ENCODE measurements around the gene CLDN2. TPM values are rescaled to one million over a fixed set of nuclear protein-coding genes. Genes with fewer than 3 reads are reported as not detected.
"Not testable (repeated sequence)": the region's sequence is repeated elsewhere in the genome, so short reads cannot be mapped to it uniquely, and the experiment has no call there.

Gene CLDN2
- polyA plus RNA-seq, 6 donors from 2014 or later = not detected

DNA sequence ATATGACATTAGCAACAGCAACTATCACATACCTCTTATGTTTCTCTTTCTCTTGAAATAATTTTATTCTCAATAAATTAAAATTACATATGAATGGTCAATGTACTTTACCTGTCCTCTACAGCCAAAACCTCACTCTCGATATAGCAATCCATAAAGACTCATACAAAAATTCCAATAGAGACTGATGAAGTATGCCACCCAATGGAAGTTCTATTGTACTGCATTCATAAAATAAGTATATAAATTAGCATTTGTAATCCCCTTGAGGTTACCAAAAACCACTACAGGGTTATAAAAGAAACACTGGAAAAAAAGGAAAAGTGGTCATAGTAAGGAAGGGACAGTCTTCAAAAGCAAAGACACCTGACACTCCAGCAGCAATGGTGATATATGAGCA is 32.8 kb downstream of the CLDN2 start:
- Mint-ChIP-seq H3K27ac (no peak overlapping the region), H3K4me3 (no peak overlapping the region), H3K36me3 (peaks cover 9 to 14% of the 10 kb centered on the region in 2 donors), H3K9me3 (peaks cover 0 to 2% (median 0%) of the 10 kb centered on the region in 7 donors), H3K27me3 (no peaks in the 10 kb centered on the region), H3K4me1 (no peaks in the 10 kb centered on the region)
- ATAC-seq (ENCODE audit: low read depth in 2 of 2) (no peak), DNase-seq (no peak)

DNA sequence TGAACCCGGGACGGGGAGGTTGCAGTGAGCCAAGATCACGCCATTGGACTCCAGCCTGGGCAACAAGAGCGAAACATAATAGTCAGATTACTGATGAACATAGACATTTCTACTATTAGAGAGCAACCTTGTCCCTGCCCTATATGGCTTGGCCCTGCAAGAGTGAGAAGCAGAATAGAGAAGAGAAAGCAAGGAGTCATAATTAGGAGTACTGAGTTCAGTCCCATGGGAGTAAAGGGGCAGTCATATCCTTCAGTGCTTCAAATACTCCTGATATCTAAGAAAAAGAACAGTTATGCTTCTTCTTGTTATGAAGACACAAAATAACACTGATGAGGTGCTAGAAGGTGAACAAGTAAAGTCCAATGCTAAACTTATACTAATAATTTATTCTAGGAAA is 33.8 kb downstream of the CLDN2 start:
- no peak for ATAC-seq (ENCODE audit: low read depth in 2 of 2)
- peaks cover 9 to 14% of the 10 kb centered on the region in 2 donors for H3K36me3 Mint-ChIP-seq
- DNase-seq = no peak
- peaks cover 0 to 1% (median 0%) of the 10 kb centered on the region in 3 donors for H3K4me1 Mint-ChIP-seq
- peaks cover 0 to 2% (median 0%) of the 10 kb centered on the region in 7 donors for H3K9me3 Mint-ChIP-seq
- H3K4me3 Mint-ChIP-seq = no peak overlapping the region
- no peak overlapping the region for H3K27ac Mint-ChIP-seq
- H3K27me3 Mint-ChIP-seq = no peaks in the 10 kb centered on the region

DNA sequence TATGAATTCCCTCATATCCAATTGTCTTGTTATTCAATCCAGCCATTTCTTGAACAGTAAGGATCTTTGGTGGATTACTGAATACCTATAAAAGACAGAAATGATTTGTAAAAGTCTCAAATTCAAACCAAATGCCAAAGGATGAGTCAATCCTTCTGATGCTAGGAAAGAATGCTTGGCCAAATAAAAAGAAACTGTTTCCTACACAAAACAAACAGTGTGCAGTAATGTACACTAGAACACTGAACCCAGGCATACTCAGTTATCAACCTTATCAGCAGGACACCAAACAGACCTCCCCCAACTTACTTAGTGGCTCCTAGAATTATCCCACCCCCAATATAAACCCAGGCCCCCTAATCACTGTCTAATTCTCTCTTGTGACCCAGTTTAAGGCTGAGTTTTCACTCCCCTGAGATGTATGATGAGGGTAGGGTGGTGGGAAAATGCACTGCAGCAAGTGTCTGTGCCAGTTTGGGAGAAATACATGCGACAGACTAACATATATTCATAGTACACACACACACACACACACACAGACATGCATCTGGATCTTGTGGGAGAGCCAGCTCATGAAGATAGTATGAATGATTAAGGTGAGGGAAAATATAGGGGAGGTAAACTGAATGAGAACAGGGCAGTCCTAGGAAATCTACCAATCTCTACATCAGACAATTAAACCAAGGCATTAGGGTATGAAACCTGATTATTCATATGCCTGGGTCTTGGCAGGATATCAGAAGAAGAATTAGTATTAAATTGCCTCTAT is 35.0 kb downstream of the CLDN2 start:
- no peak overlapping the region for H3K4me3 Mint-ChIP-seq
- H3K9me3 Mint-ChIP-seq = peaks cover 0 to 2% (median 0%) of the 10 kb centered on the region in 7 donors
- H3K4me1 Mint-ChIP-seq = peaks cover 0 to 3% (median 0%) of the 10 kb centered on the region in 3 donors
- DNase-seq (no peak), ATAC-seq (ENCODE audit: low read depth in 2 of 2) (no peak)
- H3K27me3 Mint-ChIP-seq = no peaks in the 10 kb centered on the region
- H3K36me3 Mint-ChIP-seq = peaks cover 9 to 14% of the 10 kb centered on the region in 2 donors
- no peak overlapping the region for H3K27ac Mint-ChIP-seq

DNA sequence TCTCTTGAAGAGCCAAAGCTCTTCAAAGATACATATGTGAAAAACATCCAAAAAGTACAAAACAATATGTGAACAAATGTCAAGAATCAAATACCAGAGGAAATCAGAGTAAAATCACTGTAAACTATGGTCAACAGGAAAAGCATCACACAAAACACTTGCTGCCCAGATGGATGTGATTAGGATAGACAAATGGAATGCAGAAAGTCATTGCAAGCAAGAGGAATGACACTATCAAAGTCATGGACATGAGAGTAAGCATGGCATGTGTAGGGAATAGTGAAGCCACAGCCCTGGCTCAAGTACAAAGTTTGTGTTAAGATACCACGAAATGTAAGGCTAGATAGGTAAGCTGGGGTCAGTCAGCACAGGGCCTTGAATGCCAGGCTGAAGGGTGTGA is 37.7 kb downstream of the CLDN2 start:
- Mint-ChIP-seq H3K4me3 (no peak overlapping the region), H3K36me3 (peaks cover 14 to 18% of the 10 kb centered on the region in 2 donors), H3K27me3 (no peaks in the 10 kb centered on the region), H3K27ac (peak overlapping the region in 1 of 6 donors; percentile 24), H3K4me1 (peaks cover 0 to 3% (median 0%) of the 10 kb centered on the region in 3 donors), H3K9me3 (peaks cover 0 to under 1% (median 0%) of the 10 kb centered on the region in 7 donors)
- no peak for DNase-seq
- ATAC-seq (ENCODE audit: low read depth in 2 of 2) = no peak

DNA sequence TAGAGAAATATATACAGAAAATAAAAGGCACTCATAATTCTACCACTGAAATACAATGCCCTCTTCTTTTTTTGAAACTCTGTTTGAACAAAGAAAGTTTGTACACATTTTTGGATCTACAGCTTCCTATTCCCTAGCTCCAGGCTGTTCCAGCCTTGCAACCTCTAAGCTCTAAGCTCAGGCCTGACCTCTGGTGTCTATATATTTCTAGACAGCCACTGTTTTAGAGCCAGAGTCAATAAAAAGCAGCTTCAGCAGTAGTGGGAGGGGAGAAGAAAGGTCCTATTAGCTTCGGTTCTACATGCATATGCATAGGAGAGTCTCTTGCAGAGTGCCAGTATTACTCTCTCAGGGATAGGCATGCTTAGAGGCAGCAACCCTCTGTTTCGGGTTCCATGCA is 39.7 kb downstream of the CLDN2 start:
- DNase-seq = no peak

DNA sequence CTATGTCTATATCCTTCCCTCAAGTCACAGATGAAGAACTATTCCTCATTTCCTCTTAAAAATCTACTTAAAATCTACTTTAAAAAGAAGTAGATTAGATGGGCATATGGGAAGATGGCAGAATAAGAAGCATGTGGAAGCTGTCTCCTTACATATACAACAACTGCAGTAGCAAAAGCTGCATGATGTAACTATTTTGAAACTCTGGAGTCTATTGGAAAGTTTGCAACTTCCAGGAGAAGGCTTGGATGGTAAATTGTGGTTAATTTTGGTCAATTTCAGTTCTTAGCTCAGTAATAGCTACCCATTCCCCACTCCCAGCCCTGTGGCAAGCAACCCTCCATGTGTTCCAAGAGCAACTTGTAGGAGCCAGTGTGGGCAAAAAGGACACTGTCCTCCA is 42.9 kb downstream of the CLDN2 start:
- no peak for ATAC-seq (ENCODE audit: low read depth in 2 of 2)
- Mint-ChIP-seq H3K4me3 (no peak overlapping the region), H3K4me1 (peaks cover 0 to 3% (median 0%) of the 10 kb centered on the region in 3 donors), H3K27me3 (peaks cover 0 to 13% (median 0%) of the 10 kb centered on the region in 3 donors), H3K27ac (peak overlapping the region in 1 of 6 donors; percentile 3), H3K9me3 (peaks cover 0 to 7% (median 3%) of the 10 kb centered on the region in 7 donors), H3K36me3 (peaks cover 9 to 17% of the 10 kb centered on the region in 2 donors)
- no peak for DNase-seq

More for the DNA sequence above, 39.7 kb downstream of the CLDN2 start:
- Mint-ChIP-seq H3K27me3 (peaks cover 0 to 13% (median 0%) of the 10 kb centered on the region in 3 donors), H3K4me1 (peaks cover 0 to 3% (median 0%) of the 10 kb centered on the region in 3 donors), H3K27ac (no peak overlapping the region), H3K4me3 (no peak overlapping the region), H3K36me3 (peaks cover 24 to 26% of the 10 kb centered on the region in 2 donors), H3K9me3 (peaks cover 0 to 7% (median 1%) of the 10 kb centered on the region in 7 donors)
- ATAC-seq (ENCODE audit: low read depth in 2 of 2) = no peak

DNA sequence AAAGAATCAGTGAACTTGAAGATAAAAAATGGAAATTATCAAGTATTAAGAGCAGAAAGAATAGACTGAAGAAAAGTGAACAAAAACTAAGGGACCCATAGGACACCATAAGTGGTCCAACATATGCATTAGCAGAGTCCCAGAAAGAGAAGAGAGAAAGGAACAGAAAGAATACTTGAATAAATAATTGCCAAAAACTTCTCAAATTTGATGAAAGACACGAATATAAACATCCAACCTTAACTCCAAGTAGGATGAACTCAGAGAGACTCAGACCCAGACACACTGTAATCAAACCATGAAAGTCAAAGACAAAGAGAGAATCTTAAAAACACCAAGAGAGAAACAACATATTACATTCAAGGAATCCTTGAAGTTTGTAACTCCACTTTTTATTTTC is 44.1 kb downstream of the CLDN2 start:
- Mint-ChIP-seq H3K27ac (peak overlapping the region in 1 of 6 donors; percentile 32), H3K4me3 (no peak overlapping the region), H3K36me3 (peaks cover 17% of the 10 kb centered on the region in 2 donors), H3K4me1 (no peaks in the 10 kb centered on the region), H3K27me3 (peaks cover 0 to 13% (median 0%) of the 10 kb centered on the region in 3 donors), H3K9me3 (peaks cover 0 to 10% (median 6%) of the 10 kb centered on the region in 7 donors)
- DNase-seq (no peak), ATAC-seq (ENCODE audit: low read depth in 2 of 2) (no peak)

DNA sequence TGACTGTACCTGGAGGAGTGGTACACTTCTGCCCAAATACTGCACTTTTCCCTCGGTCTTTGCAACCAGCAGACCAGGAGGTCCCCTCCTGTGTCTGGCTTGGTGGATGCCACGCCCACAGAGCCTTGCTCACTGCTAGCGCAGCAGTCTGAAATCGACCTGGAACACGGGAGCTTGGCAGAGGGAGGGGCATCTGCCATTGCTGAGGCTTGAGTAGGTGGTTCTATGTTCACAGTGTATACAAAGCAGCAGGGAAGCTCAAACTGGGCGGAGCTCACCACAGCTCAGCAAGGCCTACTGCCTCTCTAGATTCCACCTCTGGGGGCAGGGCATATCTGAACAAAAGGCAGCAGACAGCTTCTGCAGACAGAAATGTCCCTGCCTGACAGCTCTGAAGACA is 46.3 kb downstream of the CLDN2 start:
- Mint-ChIP-seq H3K9me3 (peaks cover 0 to 12% (median 8%) of the 10 kb centered on the region in 7 donors), H3K27me3 (peaks cover 0 to 13% (median 0%) of the 10 kb centered on the region in 3 donors), H3K36me3 (peaks cover 17 to 19% of the 10 kb centered on the region in 2 donors)
- not testable (repeated sequence) for H3K4me3 Mint-ChIP-seq; H3K4me1 Mint-ChIP-seq; DNase-seq; H3K27ac Mint-ChIP-seq; ATAC-seq (ENCODE audit: low read depth in 2 of 2)

DNA sequence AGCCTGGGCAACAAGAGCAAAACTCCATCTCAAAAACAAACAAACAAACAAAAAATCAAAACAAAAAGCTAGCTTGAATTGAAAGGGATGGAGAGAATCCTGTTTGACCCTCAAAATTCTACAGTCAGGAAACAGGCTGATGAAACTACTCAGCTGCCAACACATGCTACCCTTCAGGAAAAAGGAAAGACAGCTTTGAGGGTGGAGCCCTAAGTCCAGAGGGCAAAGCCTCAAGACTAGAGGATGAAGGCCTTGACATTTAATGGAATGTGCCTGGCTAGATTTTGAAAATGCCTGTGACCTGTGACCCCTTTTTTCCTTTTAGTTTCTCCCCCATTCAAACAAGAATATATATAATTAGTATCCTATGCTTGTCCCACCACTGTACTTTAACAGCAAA is 52.7 kb downstream of the CLDN2 start:
- Mint-ChIP-seq H3K4me1 (no peaks in the 10 kb centered on the region), H3K36me3 (peaks cover 0 to 9% of the 10 kb centered on the region in 2 donors), H3K27me3 (no peaks in the 10 kb centered on the region), H3K27ac (no peak overlapping the region), H3K4me3 (no peak overlapping the region), H3K9me3 (peaks cover 0 to 9% (median 5%) of the 10 kb centered on the region in 7 donors)
- no peak for ATAC-seq (ENCODE audit: low read depth in 2 of 2)
- no peak for DNase-seq

DNA sequence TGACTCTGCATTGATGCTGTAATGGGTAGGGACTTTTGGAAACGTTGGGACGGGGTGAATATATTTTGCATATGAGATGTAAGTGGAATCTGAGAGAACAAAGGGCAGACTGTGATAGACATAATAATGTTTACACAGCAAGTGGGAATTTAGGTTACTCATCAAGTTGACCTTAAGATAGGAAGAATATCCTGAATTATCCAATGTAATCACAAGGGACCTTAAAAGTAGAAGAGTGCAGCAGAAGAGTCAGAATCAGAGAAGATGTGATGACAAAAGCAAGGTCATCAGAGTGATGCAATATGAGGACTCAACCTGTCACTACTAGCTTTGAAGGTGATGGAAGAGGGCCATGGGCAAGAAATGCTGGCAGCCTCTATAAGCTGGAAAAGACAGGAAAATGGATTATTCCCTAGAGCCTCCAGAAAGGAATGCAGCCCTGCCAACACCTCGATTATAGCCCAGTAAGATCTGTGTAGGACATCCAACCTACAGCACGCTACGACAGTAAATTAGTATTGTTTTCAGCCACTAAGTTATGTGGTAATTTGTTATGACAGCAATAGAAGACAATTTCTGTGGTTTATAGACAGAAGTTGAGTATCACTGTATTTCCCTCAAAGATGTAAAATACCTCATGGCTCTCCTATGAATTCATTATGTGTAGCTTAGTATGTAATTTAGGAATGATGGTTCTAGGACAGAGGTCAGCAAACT is 53.4 kb downstream of the CLDN2 start:
- Mint-ChIP-seq H3K9me3 (peaks cover 0 to 9% (median 4%) of the 10 kb centered on the region in 7 donors), H3K36me3 (peaks cover 0 to 9% of the 10 kb centered on the region in 2 donors), H3K27me3 (no peaks in the 10 kb centered on the region), H3K27ac (no peak overlapping the region), H3K4me1 (no peaks in the 10 kb centered on the region), H3K4me3 (no peak overlapping the region)
- no peak for ATAC-seq (ENCODE audit: low read depth in 2 of 2)
- no peak for DNase-seq

DNA sequence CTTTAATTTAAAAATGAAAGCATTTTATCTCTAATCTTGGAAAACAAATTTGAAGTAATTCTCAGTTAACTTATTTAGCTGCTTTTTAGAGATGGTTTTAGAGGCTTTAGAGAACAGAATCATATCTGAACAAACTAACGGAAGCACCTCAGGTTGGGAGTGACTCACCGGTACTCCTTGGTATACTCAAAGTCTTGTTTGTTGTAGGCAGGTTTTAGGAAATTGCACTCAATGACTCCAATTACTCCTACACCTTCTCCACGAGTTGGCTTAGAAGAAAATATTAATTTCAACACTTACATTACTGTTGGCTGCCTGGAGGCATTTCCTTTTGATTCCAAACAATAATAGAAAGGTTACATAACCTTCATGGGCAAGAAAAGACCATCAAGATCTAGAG is 56.2 kb downstream of the CLDN2 start:
- H3K9me3 Mint-ChIP-seq = peaks cover 0 to 2% (median 0%) of the 10 kb centered on the region in 7 donors
- DNase-seq = no peak
- no peaks in the 10 kb centered on the region for H3K27me3 Mint-ChIP-seq
- H3K27ac Mint-ChIP-seq = no peak overlapping the region
- ATAC-seq (ENCODE audit: low read depth in 2 of 2) = no peak
- H3K4me3 Mint-ChIP-seq = no peak overlapping the region
- no peaks in the 10 kb centered on the region for H3K36me3 Mint-ChIP-seq
- no peaks in the 10 kb centered on the region for H3K4me1 Mint-ChIP-seq

All from naive B cell (primary cell).